Naive thymus-derived CD4-positive, alpha-beta T cell (primary cell): ENCODE measurements around the gene FAM110A. TPM values are rescaled to one million over a fixed set of nuclear protein-coding genes. Genes with fewer than 3 reads are reported as not detected.
A peak's percentile ranks its signal among the peaks of the same experiment; 100 is the strongest.
"Not testable (repeated sequence)": the region's sequence is repeated elsewhere in the genome, so short reads cannot be mapped to it uniquely, and the experiment has no call there.

Experiments used
- ATAC-seq: fragments of 150-1000 bp; cut with Tn5 transposase; 2 replicates; pipeline ENCODE4 v1.10.0; 2021; ENCODE audit warnings: mild to moderate bottlenecking, moderate library complexity
- CTCF ChIA-PET: fragments of 350-600 bp; sonication (Branson Sonifier 250); formaldehyde crosslinking; loops from one replicate; lab custom pipeline; 2021; ENCODE audit warnings: antibody characterized with exemption; lab: Charles Lee
- POLR2A ChIA-PET: fragments of 350-600 bp; sonication (Branson Sonifier 250); formaldehyde crosslinking; loops from one replicate; lab custom pipeline; 2021; ENCODE audit warnings: antibody characterized with exemption, inconsistent platforms; lab: Charles Lee
- DNase-seq, 9 donors: peaks; one replicate each; pipeline versions ENCODE4 v3.0.0 to v3.0.0-alpha.2; 2020 to 2022; ENCODE audit warnings: mixed read lengths in 1 of 9
- H3K27ac ChIP-seq: one replicate; pipeline ENCODE4 v1.7.0; 2013; ENCODE audit warnings: mild to moderate bottlenecking, low read depth, low read length, moderate library complexity
- H3K27me3 ChIP-seq, 2 donors: one replicate each; pipeline ENCODE4 v1.7.0; 2013; ENCODE audit warnings: low read length in 2 of 2, mild to moderate bottlenecking in 2 of 2, moderate library complexity in 2 of 2; ENCODE audit not compliant: control insufficient read depth in 2 of 2, insufficient read depth in 2 of 2
- H3K36me3 ChIP-seq, 3 experiments: 1 replicate in 2 of 3; 2 replicates in 1 of 3; pipeline ENCODE4 v1.7.0; 2013; ENCODE audit warnings: low read length in 3 of 3, mild to moderate bottlenecking in 3 of 3, moderate library complexity in 1 of 3; ENCODE audit not compliant: insufficient read depth in 3 of 3, control insufficient read depth in 2 of 3
- H3K4me1 ChIP-seq, 2 donors: one replicate each; pipeline ENCODE4 v1.7.0; 2013; ENCODE audit warnings: low read length in 2 of 2, mild to moderate bottlenecking in 2 of 2, moderate library complexity in 1 of 2; ENCODE audit not compliant: control insufficient read depth in 2 of 2, insufficient read depth in 2 of 2
- H3K4me3 ChIP-seq: 2 replicates; pipeline ENCODE4 v1.7.0; 2013; ENCODE audit warnings: mild to moderate bottlenecking, low read length
- H3K9me3 ChIP-seq, 3 experiments: 1 replicate in 2 of 3; 2 replicates in 1 of 3; pipeline ENCODE4 v1.7.0; 2013; ENCODE audit warnings: low read length in 3 of 3; ENCODE audit not compliant: control insufficient read depth in 2 of 3
- H3K27ac Mint-ChIP-seq, 9 donors: one replicate each; pipeline ENCODE4 v1.8.0; 2020 to 2022; ENCODE audit warnings: mixed read lengths in 9 of 9, mild to moderate bottlenecking in 8 of 9, moderate library complexity in 5 of 9, inconsistent platforms in 2 of 9
- H3K27me3 Mint-ChIP-seq, 5 donors: one replicate each; pipeline ENCODE4 v1.8.0; 2021 to 2022; ENCODE audit warnings: mixed read lengths in 5 of 5, mild to moderate bottlenecking in 1 of 5
- H3K36me3 Mint-ChIP-seq, 5 donors: one replicate each; pipeline ENCODE4 v1.8.0; 2020 to 2022; ENCODE audit warnings: mixed read lengths in 5 of 5, mild to moderate bottlenecking in 3 of 5, inconsistent platforms in 1 of 5
- H3K4me1 Mint-ChIP-seq, 7 donors: one replicate each; pipeline ENCODE4 v1.8.0; 2020 to 2022; ENCODE audit warnings: mixed read lengths in 7 of 7, mild to moderate bottlenecking in 3 of 7, inconsistent platforms in 1 of 7
- H3K4me3 Mint-ChIP-seq, 10 donors: one replicate each; pipeline ENCODE4 v1.8.0; 2020 to 2022; ENCODE audit warnings: mild to moderate bottlenecking in 10 of 10, mixed read lengths in 10 of 10, moderate library complexity in 6 of 10, inconsistent platforms in 2 of 10
- H3K9me3 Mint-ChIP-seq, 11 donors: one replicate each; pipeline ENCODE4 v1.8.0; 2020 to 2022; ENCODE audit warnings: mixed read lengths in 11 of 11, mild to moderate bottlenecking in 4 of 11, inconsistent platforms in 1 of 11, moderate library complexity in 1 of 11
- intact Hi-C, 2 donors: fragments of 100-400 bp; cut with micrococcal nuclease; formaldehyde crosslinking; loops; one replicate each; pipeline ENCODE4 v1.15.1; 2023
- polyA plus RNA-seq, 2 donors: library from polyadenylated mRNA; unstranded; fragments of 300-500 nt; fragmentation: Illumina TruSeq; gene quantifications; one replicate each; pipeline ENCODE4 v1.2.3, GENCODE V29; 2021
- total RNA-seq, 6 experiments: library from RNA in 5 of 6; stranded (reverse) in 5 of 6; gene quantifications; 1 replicate in 5 of 6; 2 replicates in 1 of 6; pipeline ENCODE4 v1.2.3 and lab custom pipeline; 2021 to 2026

FAM110A gene
- 10 to 100 TPM; 10.9 to 47.4 (median 23.7) TPM for total RNA-seq
- polyA plus RNA-seq = 10 to 100 TPM in 1 of 2 donors, 1 to 10 TPM in 1; 6.6 to 11.9 TPM
- 15.1 reads per million, percentile 44 among the genes with 10 or more reads in this experiment for total RNA-seq (lab: John Stamatoyannopoulos, UW)

DNA sequence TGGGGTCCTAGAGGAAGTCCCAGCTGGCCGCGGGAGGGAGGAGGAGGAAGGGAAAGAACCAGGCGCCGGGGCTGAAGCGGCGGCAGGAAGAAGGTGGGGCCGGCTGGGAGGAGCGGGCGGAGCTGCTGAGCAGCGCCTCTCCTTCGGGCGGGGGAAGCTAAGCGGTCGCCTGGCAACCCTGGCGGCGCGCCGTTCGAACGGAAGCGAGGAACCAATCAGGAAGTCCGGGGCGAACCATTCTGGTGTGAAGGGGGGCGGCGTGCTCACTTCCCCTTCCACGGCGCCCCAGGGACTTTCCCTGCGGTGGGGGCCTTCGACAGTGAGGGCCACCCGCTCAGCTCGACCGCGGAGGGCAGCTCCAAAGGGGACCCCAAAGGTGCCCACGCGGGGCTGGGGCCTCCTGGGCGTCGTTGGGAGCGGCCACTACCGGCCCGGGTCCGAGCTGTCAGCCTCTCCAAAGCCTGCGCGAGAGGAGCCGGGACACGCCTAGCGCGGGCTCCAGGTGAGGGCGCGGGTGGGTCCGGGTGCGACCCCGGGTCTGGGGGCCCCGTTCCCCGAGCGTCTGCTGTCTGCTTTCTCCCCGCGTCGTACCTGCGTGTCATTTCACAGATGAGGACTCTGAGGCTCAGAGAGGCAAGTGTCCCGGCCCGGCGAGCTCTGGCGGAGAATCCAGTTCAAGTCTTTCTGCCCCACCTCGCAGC, at the start of gene FAM110A:
TSS of gene FAM110A (plus strand) at position 266 of the 701 bp plus-strand sequence. CDS start 11,090 bp downstream, outside the sequence.
- intact Hi-C loops = loop anchor here (1.0 to 10.0 kb wide), 13 partner anchors 11 to 1631 kb away; partner anchors contain the start of genes PSMF1 (in 2 of the 2), CSNK2A1 (in 1 of the 2), SNPH (in 1 of the 2) and STK35 (in 1 of the 2)
- Histone ChIP-seq H3K27ac (peak within 1 kb of the TSS; percentile 94), H3K27me3 (no peaks in the 10 kb centered on the region), H3K4me1 (peaks cover 24 to 27% of the 10 kb centered on the region in 2 donors), H3K4me3 (peak within 1 kb of the TSS; percentile 88), H3K9me3 (no peaks in the 10 kb centered on the region), H3K36me3 (no peaks in the 10 kb centered on the region)
- Mint-ChIP-seq H3K4me1 (peaks cover 36 to 50% (median 46%) of the 10 kb centered on the region in 7 donors), H3K27me3 (no peaks in the 10 kb centered on the region), H3K36me3 (peaks cover 0 to 6% (median 3%) of the 10 kb centered on the region in 5 donors), H3K27ac (peak within 1 kb of the TSS; percentile 60 to 97 (median 87)), H3K4me3 (peak within 1 kb of the TSS; percentile 73 to 92 (median 87)), H3K9me3 (peaks cover 0 to 2% (median 0%) of the 10 kb centered on the region in 11 donors)
- DNase-seq (peak; percentile 87 to 95 (median 94)), ATAC-seq (peak; percentile 94)
- ChIA-PET POLR2A (interaction anchor here (0.8 to 3.4 kb wide), 6 partner anchors 9 to 285 kb away, joined by 3 to 43 read pairs (median 8); partner anchors contain the start of gene PSMF1), CTCF (interaction anchor here (0.8 to 1.7 kb wide), 7 partner anchors 8 to 123 kb away, joined by 3 to 4 read pairs (median 3); no protein-coding TSS in a partner anchor)

- H3K9me3 Mint-ChIP-seq = peaks cover 13 to 69% (median 30%) of the 10 kb centered on the region in 11 donors
- peaks cover 15 to 58% (median 33%) of the 10 kb centered on the region in 5 donors for H3K27me3 Mint-ChIP-seq
Measured at GRCh38 chr20:787825-788224, 45.7 kb upstream of the FAM110A start.

GRCh38 chr20:791056-791455, 42.5 kb upstream of the FAM110A start:
- Histone ChIP-seq H3K27me3 (peaks cover 0 to 3% of the 10 kb centered on the region in 2 donors), H3K36me3 (no peaks in the 10 kb centered on the region), H3K27ac (no peak overlapping the region), H3K9me3 (peaks cover 0 to 9% (median 0%) of the 10 kb centered on the region in 3 experiments), H3K4me1 (no peaks in the 10 kb centered on the region), H3K4me3 (no peak overlapping the region)
- Mint-ChIP-seq H3K4me3 (no peak overlapping the region), H3K27me3 (peaks cover 16 to 76% (median 42%) of the 10 kb centered on the region in 5 donors), H3K27ac (no peak overlapping the region), H3K4me1 (no peaks in the 10 kb centered on the region), H3K36me3 (peaks cover 0 to 11% (median 5%) of the 10 kb centered on the region in 5 donors), H3K9me3 (peaks cover 6 to 46% (median 21%) of the 10 kb centered on the region in 11 donors)
- POLR2A ChIA-PET = no interaction called here
- intact Hi-C loops = no loop called here
- DNase-seq (no peak), ATAC-seq (no peak)
- CTCF ChIA-PET = no interaction called here

More at GRCh38 chr20:787825-788224, 45.7 kb upstream of the FAM110A start:
- DNase-seq (no peak), ATAC-seq (no peak)
- no peak overlapping the region for H3K27ac ChIP-seq
- intact Hi-C loops = no loop called here
- no peaks in the 10 kb centered on the region for H3K36me3 ChIP-seq
- Mint-ChIP-seq H3K36me3 (peaks cover 0 to 19% (median 0%) of the 10 kb centered on the region in 5 donors), H3K4me3 (no peak overlapping the region), H3K4me1 (no peaks in the 10 kb centered on the region), H3K27ac (no peak overlapping the region)
- no peaks in the 10 kb centered on the region for H3K4me1 ChIP-seq
- peaks cover 0 to 13% (median 0%) of the 10 kb centered on the region in 3 experiments for H3K9me3 ChIP-seq
- no peak overlapping the region for H3K4me3 ChIP-seq
- H3K27me3 ChIP-seq = peaks cover 0 to 3% of the 10 kb centered on the region in 2 donors
- ChIA-PET CTCF (no interaction called here), POLR2A (no interaction called here)

DNA sequence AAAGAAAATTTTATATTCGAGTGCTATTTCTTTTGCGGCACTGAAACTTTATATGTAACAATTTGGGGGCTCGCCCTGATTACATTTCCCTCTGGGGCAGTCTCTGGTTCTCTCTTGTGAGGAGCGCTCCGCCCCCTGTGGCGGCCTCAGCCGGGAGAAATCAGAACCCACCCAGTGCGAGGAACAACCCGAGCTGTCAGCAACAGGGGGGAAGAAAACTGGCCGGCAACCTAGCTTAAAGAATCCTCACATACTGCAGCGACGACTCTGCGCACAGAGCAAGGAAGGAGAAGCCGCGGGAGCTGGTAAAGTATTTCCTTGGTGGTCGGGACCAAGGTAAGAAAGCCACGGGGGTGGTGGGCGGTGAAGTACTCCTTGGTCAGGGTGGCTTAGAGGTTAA, 41.3 kb upstream of the FAM110A start:
- Mint-ChIP-seq H3K27ac (no peak overlapping the region), H3K4me3 (no peak overlapping the region), H3K9me3 (peaks cover 6 to 39% (median 18%) of the 10 kb centered on the region in 11 donors), H3K27me3 (peaks cover 16 to 68% (median 33%) of the 10 kb centered on the region in 5 donors), H3K36me3 (peaks cover 0 to 11% (median 5%) of the 10 kb centered on the region in 5 donors), H3K4me1 (no peaks in the 10 kb centered on the region)
- ATAC-seq = no peak
- Histone ChIP-seq H3K4me1 (no peaks in the 10 kb centered on the region), H3K27ac (no peak overlapping the region), H3K36me3 (no peaks in the 10 kb centered on the region), H3K27me3 (no peaks in the 10 kb centered on the region), H3K9me3 (peaks cover 0 to 9% (median 0%) of the 10 kb centered on the region in 3 experiments), H3K4me3 (no peak overlapping the region)
- no peak for DNase-seq
- ChIA-PET CTCF (no interaction called here), POLR2A (no interaction called here)
- intact Hi-C loops = no loop called here

- Histone ChIP-seq H3K36me3 (no peaks in the 10 kb centered on the region), H3K4me1 (no peaks in the 10 kb centered on the region), H3K27me3 (no peaks in the 10 kb centered on the region), H3K27ac (no peak overlapping the region), H3K4me3 (no peak overlapping the region), H3K9me3 (peaks cover 0 to under 1% (median 0%) of the 10 kb centered on the region in 3 experiments)
- ChIA-PET CTCF (no interaction called here), POLR2A (no interaction called here)
- ATAC-seq = no peak
- Mint-ChIP-seq H3K4me3 (no peak overlapping the region), H3K27me3 (peaks cover 7 to 51% (median 28%) of the 10 kb centered on the region in 5 donors), H3K9me3 (peaks cover 2 to 16% (median 9%) of the 10 kb centered on the region in 11 donors), H3K27ac (no peak overlapping the region), H3K36me3 (peaks cover 0 to 7% (median 2%) of the 10 kb centered on the region in 5 donors), H3K4me1 (no peaks in the 10 kb centered on the region)
- DNase-seq = no peak
- intact Hi-C loops = no loop called here
Measured at GRCh38 chr20:796921-797320, 36.6 kb upstream of the FAM110A start.

DNA sequence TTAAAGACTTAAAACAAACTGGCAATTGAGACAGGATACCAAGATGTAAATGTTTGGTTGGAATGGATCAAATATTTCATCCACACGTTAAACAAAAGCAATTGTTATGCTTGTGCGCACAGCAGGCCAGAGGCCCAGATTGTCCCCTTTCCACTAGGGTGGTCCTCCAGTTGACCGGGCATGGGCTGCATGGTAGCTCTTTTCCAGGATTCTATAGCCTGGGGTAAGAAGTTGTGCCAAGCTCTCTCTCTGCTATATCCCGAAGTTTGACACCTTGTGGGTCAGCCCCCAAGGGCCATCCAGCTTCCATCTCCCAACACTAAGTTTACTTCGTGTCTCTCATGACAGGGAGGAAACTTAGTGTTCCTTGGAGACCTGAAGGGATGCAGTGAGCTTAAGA, 34.8 kb upstream of the FAM110A start:
- H3K9me3 ChIP-seq, H3K9me3 Mint-ChIP-seq, ATAC-seq, CTCF ChIA-PET, H3K4me1 Mint-ChIP-seq, H3K36me3 Mint-ChIP-seq, H3K4me1 ChIP-seq, H3K4me3 Mint-ChIP-seq, H3K27ac ChIP-seq, intact Hi-C loops, H3K27ac Mint-ChIP-seq, POLR2A ChIA-PET, H3K4me3 ChIP-seq, DNase-seq, H3K36me3 ChIP-seq, H3K27me3 ChIP-seq: not testable (repeated sequence)
- peaks cover 2 to 41% (median 20%) of the 10 kb centered on the region in 5 donors for H3K27me3 Mint-ChIP-seq
